Measurements from ENCODE around the gene OGT. TPM values are rescaled to one million over a fixed set of nuclear protein-coding genes. Genes with fewer than 3 reads are reported as not detected.

OGT gene
- 73.1 and 101 TPM in 2 replicates for total RNA-seq

GRCh38 chrX:71532753-71533425 is at the start of gene OGT:
TSS of gene OGT (plus strand) at chrX:71533104. CDS start at chrX:71533300, 196 bp downstream.

GRCh38 chrX:71578253-71579135 is 45.6 kb downstream of the OGT start, which contains the start of gene GCNA:
TSS of gene GCNA (plus strand) at chrX:71578437. CDS start at chrX:71580822, 2,385 bp downstream.

GRCh38 chrX:71618303-71618721 is 85.4 kb downstream of the OGT start, which contains the start of gene CXCR3:
TSS of gene CXCR3 (minus strand) at chrX:71618511. CDS start at chrX:71618449, 62 bp downstream.

Other genes with a start within 250 kb of the OGT start
- 401 and 476 TPM in 2 replicates for gene NONO, start 249.5 kb upstream of the OGT start, total RNA-seq
- gene ITGB1BP2, start 231.4 kb upstream of the OGT start, total RNA-seq = 0.32 and 2.0 TPM in 2 replicates
- 34.4 and 39.4 TPM in 2 replicates for gene TAF1, start 166.7 kb upstream of the OGT start, total RNA-seq
- gene GCNA, start 45.3 kb downstream of the OGT start, total RNA-seq = 0.97 and 2.0 TPM in 2 replicates
- not detected in 2 replicates for gene CXCR3, start 85.4 kb downstream of the OGT start, total RNA-seq
- gene CXorf49, start 185.2 kb downstream of the OGT start, total RNA-seq = not detected in 2 replicates
- not detected in 2 replicates for gene CXorf49B, start 230.2 kb downstream of the OGT start, total RNA-seq

Data from epithelial cell of umbilical artery (primary cell).